HepG2 (cell line): Measurements from ENCODE around the gene TXNRD1. TPM values are rescaled to one million over a fixed set of nuclear protein-coding genes. Genes with fewer than 3 reads are reported as not detected.

Source experiments
- ATAC-seq: fragments of 200-7000 bp; cut with Tn5 transposase; 3 replicates; pipeline ENCODE4 v1.9.1; 2020; ENCODE audit warnings: mild to moderate bottlenecking, moderate library complexity
- BruUV-seq: library from RNA; stranded (reverse); fragments of 400-500 nt; replicated peaks from 2 replicates; lab custom pipeline; 2021; lab: Mats Ljungman, UMichigan
- CTCF ChIA-PET: fragments of 300-600 bp; formaldehyde crosslinking; extraction: SDS; loops from one replicate; lab custom pipeline; 2021; ENCODE audit warnings: low total read pairs, inconsistent platforms, low intra/inter-chr PET ratio; lab: Yijun Ruan, JAX
- POLR2A ChIA-PET: fragments of 350-600 bp; sonication (Branson Sonifier 250); formaldehyde crosslinking; loops from one replicate; lab custom pipeline; 2020; ENCODE audit warnings: antibody characterized with exemption, inconsistent platforms; lab: Yijun Ruan, JAX
- DNase-seq: peaks from one replicate; pipeline ENCODE4 v3.0.0-alpha.2; 2015; ENCODE audit warnings: low spot score
- FAIRE-seq: peaks from 3 replicates; lab custom pipeline; 2011; peaks lifted over from hg19 to GRCh38; lab: Jason Lieb, UNC
- H2AFZ ChIP-seq: one replicate; pipeline ENCODE4 v1.6.1; 2011; ENCODE audit warnings: low read length, inconsistent platforms
- H3K27ac ChIP-seq: fragments of 300-600 bp; 3 replicates; pipeline ENCODE4 v1.8.0; 2011; ENCODE audit warnings: mixed run types, mild to moderate bottlenecking, mixed read lengths, low read length, inconsistent platforms; ENCODE audit not compliant: insufficient read depth; ENCODE audit errors: extremely low read length
- H3K27me3 ChIP-seq, 2 experiments: fragments of 200-600 bp in 1 of 2; 2 replicates in 1 of 2; 3 replicates in 1 of 2; pipeline versions ENCODE4 v1.6.0 to v1.8.0; 2011; ENCODE audit warnings: low read length in 2 of 2, mild to moderate bottlenecking in 2 of 2, moderate library complexity in 2 of 2, inconsistent platforms in 1 of 2; ENCODE audit not compliant: insufficient read depth in 2 of 2, control insufficient read depth in 1 of 2
- H3K36me3 ChIP-seq, 2 experiments: fragments of 200-600 bp in 1 of 2; replicated peaks in 1 of 2; 2 replicates in 1 of 2; 3 replicates in 1 of 2; pipeline versions ENCODE4 v1.5.1 to v1.8.0; 2011; ENCODE audit warnings: low read length in 2 of 2, inconsistent platforms in 1 of 2; ENCODE audit not compliant: insufficient read depth in 2 of 2, control insufficient read depth in 1 of 2
- H3K4me1 ChIP-seq: 2 replicates; pipeline ENCODE4 v1.5.1; 2012; ENCODE audit warnings: low read length, inconsistent platforms; ENCODE audit not compliant: insufficient read depth
- H3K4me2 ChIP-seq: 2 replicates; pipeline ENCODE4 v1.6.0; 2011; ENCODE audit warnings: low read depth, low read length, inconsistent platforms
- H3K4me3 ChIP-seq, 3 experiments: fragments of 200-600 bp in 1 of 3; sonication (generic), shearing (Covaris generic) in 1 of 3; replicated peaks in 1 of 3; 2 replicates each; pipeline ENCODE4 v1.5.1; 2011 to 2016; ENCODE audit warnings: low read length in 3 of 3, inconsistent platforms in 2 of 3, low read depth in 2 of 3, mild to moderate bottlenecking in 2 of 3, control low read depth in 1 of 3, mixed read lengths in 1 of 3; ENCODE audit not compliant: insufficient read depth in 1 of 3
- H3K79me2 ChIP-seq: one replicate; pipeline ENCODE4 v1.6.1; 2011; ENCODE audit warnings: low read length, inconsistent platforms; ENCODE audit not compliant: insufficient read depth
- H3K9ac ChIP-seq: 2 replicates; pipeline ENCODE4 v1.6.0; 2011; ENCODE audit warnings: mild to moderate bottlenecking, low read depth, low read length, inconsistent platforms; ENCODE audit not compliant: insufficient read depth
- H3K9me3 ChIP-seq: 2 replicates; pipeline ENCODE4 v1.5.1; 2012; ENCODE audit warnings: mild to moderate bottlenecking, low read length
- H4K20me1 ChIP-seq: 2 replicates; pipeline ENCODE4 v1.6.0; 2011; ENCODE audit warnings: inconsistent platforms, mild to moderate bottlenecking, low read length, moderate library complexity; ENCODE audit not compliant: insufficient read depth
- ARID2 ChIP-seq: sonication (generic); formaldehyde crosslinking; IDR thresholded peaks from 2 replicates; pipeline ENCODE4 v1.8.1; 2022; ENCODE audit warnings: mild to moderate bottlenecking, missing genetic modification reagents, borderline replicate concordance
- CSRNP2 ChIP-seq: sonication (generic); formaldehyde crosslinking; conservative IDR thresholded peaks from 2 replicates; pipeline ENCODE4 v1.8.0; 2022; ENCODE audit warnings: low read depth, missing genetic modification reagents
- CTCF ChIP-seq: sonication (generic); formaldehyde crosslinking; IDR thresholded peaks from 2 replicates; pipeline ENCODE4 v1.5.0; 2020; ENCODE audit warnings: mild to moderate bottlenecking, missing genetic modification reagents, moderate library complexity
- FOSL2 ChIP-seq: sonication (generic); formaldehyde crosslinking; IDR thresholded peaks from 2 replicates; pipeline ENCODE4 v1.4.0; 2020; ENCODE audit warnings: missing genetic modification reagents
- HMGXB4 ChIP-seq, 2 experiments: sonication (generic) in 1 of 2; formaldehyde crosslinking in 1 of 2; IDR thresholded peaks; 2 replicates each; pipeline versions ENCODE4 v1.4.0 to v1.6.1; 2018 to 2020; ENCODE audit warnings: missing genetic modification reagents in 2 of 2, borderline replicate concordance in 1 of 2, low read depth in 1 of 2, mild to moderate bottlenecking in 1 of 2, missing biosample characterization in 1 of 2
- PHB2 ChIP-seq: fragments of 450-650 bp; IDR thresholded peaks from 2 replicates; pipeline ENCODE4 v1.6.1; 2018; ENCODE audit not compliant: partially characterized antibody
- STAG1 ChIP-seq: sonication (generic); formaldehyde crosslinking; IDR thresholded peaks from 2 replicates; pipeline ENCODE4 v1.4.0; 2020; ENCODE audit warnings: missing genetic modification reagents
- ZBTB42 ChIP-seq: sonication (generic); formaldehyde crosslinking; IDR thresholded peaks from 2 replicates; pipeline ENCODE4 v1.5.0; 2020; ENCODE audit warnings: mild to moderate bottlenecking, missing genetic modification reagents
- WGBS: methylation state at CpG from one replicate; pipeline ENCODE4 v1.1.6; 2017; ENCODE audit warnings: low lambda C conversion rate; 5-methylcytosine and 5-hydroxymethylcytosine counted together
- in situ Hi-C: cut with HindIII; loops from 2 replicates; pipeline ENCODE4 v1.10.0; 2017; ENCODE audit warnings: low pct_unique_long_range_greater_than_20kb; ENCODE audit not compliant: extremely low pct_ligation_motif_present
- intact Hi-C: fragments of 100-400 bp; cut with micrococcal nuclease; formaldehyde crosslinking; loops from one replicate; pipeline ENCODE4 v1.10.0; 2022; ENCODE audit not compliant: unreplicated experiment
- polyA plus RNA-seq, 8 experiments: library from polyadenylated mRNA; depleted of rRNA in 3 of 8; stranded (reverse) in 7 of 8; unstranded in 1 of 8; fragments of >200 nt; fragmentation: Illumina TruSeq in 4 of 8; extraction: Trizol in 4 of 8; gene quantifications; 2 replicates each; pipeline versions ENCODE4 v1.2.1 to v1.2.3, GENCODE V29; 2011 to 2016; ENCODE audit warnings: low read depth in 4 of 8, missing spikeins in 1 of 8, mixed read lengths in 1 of 8; ENCODE audit not compliant: insufficient read depth in 1 of 8
- total RNA-seq, 5 experiments: library from RNA; depleted of rRNA; stranded (reverse); fragments of >200 nt; fragmentation: Illumina TruSeq; extraction: Trizol; gene quantifications; 2 replicates each; pipeline ENCODE4 v1.2.3, GENCODE V29; 2016; ENCODE audit warnings: low read depth in 1 of 5

Gene TXNRD1
- total and polyA plus RNA-seq, 2 of the 13 experiments (the other 11 are each of a cell fraction or from before 2014, with no cell fraction given): 54.0 to 190 TPM

GRCh38 chr12:104177663-104178501, 37.7 kb upstream of the TXNRD1 start:
- no peak overlapping the region for H3K27ac ChIP-seq
- no peak overlapping the region for H3K9ac ChIP-seq
- H3K27me3 ChIP-seq: no peaks in the 10 kb centered on the region
- H4K20me1 ChIP-seq: no peaks in the 10 kb centered on the region
- H3K4me3 ChIP-seq: no peak overlapping the region
- H3K79me2 ChIP-seq: no peaks in the 10 kb centered on the region
- BruUV-seq: no TSS peak
- ChIA-PET POLR2A (no interaction called here), CTCF (no interaction called here)
- WGBS: 27% methylated on average over 7 of the region's 8 CpGs
- H3K4me1 ChIP-seq: peaks cover 8% of the 10 kb centered on the region; the same call in 1 of the 2 replicates
- in situ Hi-C loops (no loop called here), intact Hi-C loops (no loop called here)
- no peak for TF ChIP-seq ZBTB42 (CRISPR knock-in tag)
- TF ChIP-seq ARID2 (CRISPR knock-in tag): no peak
- peak; percentile 66 for TF ChIP-seq FOSL2 (CRISPR knock-in tag)
- TF ChIP-seq PHB2: no peak
- peak; percentile 19; the same call in 1 of the 2 replicates for TF ChIP-seq STAG1 (CRISPR knock-in tag)
- no peak for TF ChIP-seq HMGXB4 (CRISPR knock-in tag; IDR thresholded peaks at IDR 0.05; ENCODE audit: borderline replicate concordance in 1 of 2, low read depth in 1 of 2)
- peak; percentile 36; the same call in 1 of the 2 replicates for TF ChIP-seq CTCF (CRISPR knock-in tag)
- TF ChIP-seq CSRNP2 (CRISPR knock-in tag): no peak
- no peak overlapping the region for H2AFZ ChIP-seq
- FAIRE-seq: peak; percentile 18
- DNase-seq: peak; percentile 8
- no peaks in the 10 kb centered on the region for H3K36me3 ChIP-seq
- ATAC-seq: peak; percentile 71
- H3K4me2 ChIP-seq: no peak overlapping the region
- H3K9me3 ChIP-seq: no peaks in the 10 kb centered on the region
